SH-SY5Y (cell line): Measurements from ENCODE around the gene LYPLAL1.

Source experiments
- GATA2 ChIP-seq: IDR thresholded peaks from 2 replicates; pipeline ENCODE4 v1.6.1; 2011; ENCODE audit warnings: mild to moderate bottlenecking, low read depth, low read length
- GATA3 ChIP-seq: IDR thresholded peaks from 2 replicates; pipeline ENCODE4 v1.6.1; 2011; ENCODE audit warnings: low read depth, mild to moderate bottlenecking, low read length, moderate library complexity

The LYPLAL1 gene

DNA sequence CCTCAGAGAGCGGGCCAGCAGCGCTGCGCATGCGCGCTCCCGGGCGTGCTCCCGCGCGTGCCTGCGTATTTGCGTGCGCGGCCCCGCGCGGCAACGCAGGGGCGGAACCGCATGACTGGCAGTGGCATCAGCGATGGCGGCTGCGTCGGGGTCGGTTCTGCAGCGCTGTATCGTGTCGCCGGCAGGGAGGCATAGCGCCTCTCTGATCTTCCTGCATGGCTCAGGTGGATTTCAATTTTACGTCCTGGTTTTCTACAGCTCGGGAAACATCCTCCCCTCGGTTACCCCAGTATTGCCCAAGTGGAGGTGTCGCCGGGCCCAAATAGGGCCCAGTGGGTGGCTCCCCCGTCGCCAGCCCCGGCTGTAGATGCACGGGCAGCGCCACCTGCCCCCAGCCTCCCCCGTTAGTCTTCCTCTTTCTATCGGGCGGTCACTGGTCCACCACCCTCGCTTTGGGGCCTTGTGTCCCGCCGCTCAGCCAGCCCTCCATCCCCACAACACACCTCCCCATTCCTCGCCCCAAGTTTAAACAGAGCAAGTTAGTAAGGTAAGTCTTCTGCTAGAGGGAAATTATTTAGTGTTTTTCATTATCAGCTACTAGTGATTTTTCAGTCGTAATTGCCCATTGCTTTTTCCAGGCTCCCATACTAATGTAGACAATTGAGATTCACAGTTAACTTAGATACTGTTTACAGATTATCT is at the start of gene LYPLAL1:
LYPLAL1 (plus strand) TSS at position 121 of the 702 bp plus-strand sequence; CDS start at position 134, 13 bp downstream.
- TF ChIP-seq GATA3 (no peak), GATA2 (peak; percentile 10; the same call in 1 of the 2 replicates)

DNA sequence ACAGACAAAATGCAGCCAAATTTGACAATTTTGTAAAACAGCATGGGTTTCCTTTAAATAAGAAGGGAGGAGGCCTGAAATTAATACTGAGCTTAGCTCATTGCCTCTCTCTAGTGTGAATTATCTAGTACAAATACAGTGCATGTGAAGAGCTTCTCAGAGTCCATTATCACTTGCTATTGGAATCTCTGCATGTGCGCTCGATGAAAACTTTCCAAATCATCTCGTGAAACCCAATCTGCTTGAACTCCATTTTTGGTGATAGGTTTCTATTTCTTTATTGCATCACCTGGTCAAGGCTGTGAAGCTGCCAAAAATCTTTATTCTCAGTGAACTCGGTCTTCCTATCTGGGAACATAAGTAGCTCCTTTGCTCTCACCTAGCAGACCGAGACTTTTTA is 49.5 kb upstream of the LYPLAL1 start:
- no peak for TF ChIP-seq GATA3
- no peak for TF ChIP-seq GATA2

DNA sequence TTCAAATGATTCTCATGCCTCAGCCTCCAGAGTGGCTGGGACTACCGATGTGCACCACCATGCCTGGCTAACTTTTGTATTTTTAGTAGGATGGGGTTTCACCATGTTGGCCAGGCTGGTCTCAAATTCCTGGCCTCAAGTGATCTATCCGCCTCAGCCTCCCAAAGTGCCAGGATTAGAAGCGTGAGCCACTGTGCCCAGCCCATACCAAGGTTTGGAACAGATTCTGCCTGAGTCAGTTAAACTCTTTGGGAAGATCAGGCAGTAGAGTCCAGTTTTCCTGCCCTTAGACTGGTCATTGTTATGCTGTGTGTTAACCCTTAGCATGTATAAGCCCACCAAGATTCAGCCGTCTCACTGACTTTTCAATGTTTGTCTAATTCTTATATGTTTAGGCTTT is 48.3 kb upstream of the LYPLAL1 start:
- TF ChIP-seq GATA2 = no peak
- no peak for TF ChIP-seq GATA3

DNA sequence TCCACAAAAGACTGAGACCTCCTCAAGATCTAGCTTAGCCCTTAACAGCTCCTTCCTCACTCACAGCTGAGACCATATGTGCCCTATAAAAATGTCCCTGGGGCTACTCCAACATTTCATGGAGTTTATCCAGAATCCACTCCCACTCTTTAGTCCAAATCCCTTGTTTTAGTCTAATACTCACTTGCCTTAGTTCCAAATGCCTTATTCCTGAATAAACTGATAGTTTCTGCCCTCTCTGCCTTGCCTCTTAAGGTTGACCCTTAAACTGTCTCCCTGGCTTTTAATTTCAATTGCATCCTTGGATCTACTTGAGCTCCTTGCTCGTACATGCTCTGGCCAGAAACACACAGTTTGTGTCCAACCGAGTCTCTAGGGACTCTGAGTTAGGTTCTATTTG is 47.3 kb upstream of the LYPLAL1 start:
- no peak for TF ChIP-seq GATA2

DNA sequence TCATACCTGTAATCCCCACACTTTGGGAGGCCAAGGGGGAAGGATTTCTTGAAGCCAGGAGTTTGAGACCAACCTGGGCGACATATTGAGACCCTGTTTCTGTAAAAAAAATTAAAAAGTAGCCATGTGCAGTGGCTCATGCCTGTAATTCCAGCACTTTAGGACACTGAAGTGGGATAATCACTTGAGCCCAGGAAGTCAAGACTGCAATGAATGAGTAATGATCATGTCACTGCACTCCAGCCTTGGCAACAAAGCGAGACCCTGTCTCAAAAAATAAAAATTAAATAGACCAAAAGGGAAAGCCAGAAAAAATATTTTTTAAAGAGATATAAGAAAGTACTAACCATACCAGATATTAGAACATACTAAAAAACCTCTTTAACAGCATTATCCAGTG is 44.7 kb upstream of the LYPLAL1 start:
- TF ChIP-seq GATA2 (no peak), GATA3 (no peak)

DNA sequence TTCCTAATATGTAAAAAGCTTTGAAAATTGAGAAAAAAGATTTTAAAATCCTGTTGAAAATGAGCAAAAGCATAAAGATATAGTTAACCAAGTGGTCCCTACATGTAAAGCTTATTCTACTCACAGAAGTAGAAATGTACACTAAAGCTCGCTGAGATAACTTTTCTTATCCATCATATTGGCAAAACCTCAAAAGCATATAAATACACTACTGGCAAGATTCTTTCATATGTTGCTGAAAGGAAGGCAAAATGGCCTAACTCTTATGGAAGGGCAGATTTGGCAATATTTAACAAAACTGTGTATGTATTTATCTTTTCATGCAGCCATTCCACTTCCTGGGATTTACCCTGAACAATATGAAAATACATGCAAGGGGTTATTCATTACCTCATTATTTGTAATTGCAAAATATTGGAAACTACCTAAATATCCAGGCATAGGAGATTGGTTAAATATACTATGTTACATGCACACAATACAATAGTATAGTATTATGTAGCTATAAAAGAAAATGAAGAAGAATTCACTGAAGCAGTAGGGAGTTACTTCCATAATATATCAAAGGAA is 43.2 kb upstream of the LYPLAL1 start:
- TF ChIP-seq GATA2 = no peak
- no peak for TF ChIP-seq GATA3

DNA sequence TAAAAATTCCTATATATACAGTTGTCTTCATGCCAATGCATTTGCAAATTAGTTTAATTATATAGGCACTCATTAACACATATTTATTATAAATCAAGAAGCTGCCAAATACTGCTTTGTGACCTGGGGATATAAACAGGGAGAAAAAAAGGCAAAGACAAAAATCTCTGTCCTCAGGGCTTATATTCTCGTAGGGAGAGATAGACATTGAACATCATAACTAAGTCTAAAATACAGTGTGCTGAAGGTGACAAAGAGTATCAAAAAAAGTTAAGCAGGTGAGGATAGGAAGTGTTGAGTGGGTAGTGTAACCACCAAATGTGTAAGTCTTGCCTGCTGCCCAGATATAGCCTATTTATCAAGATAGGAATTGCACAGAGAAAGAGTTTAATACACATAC is 40.7 kb upstream of the LYPLAL1 start:
- TF ChIP-seq GATA2 (no peak), GATA3 (no peak)

DNA sequence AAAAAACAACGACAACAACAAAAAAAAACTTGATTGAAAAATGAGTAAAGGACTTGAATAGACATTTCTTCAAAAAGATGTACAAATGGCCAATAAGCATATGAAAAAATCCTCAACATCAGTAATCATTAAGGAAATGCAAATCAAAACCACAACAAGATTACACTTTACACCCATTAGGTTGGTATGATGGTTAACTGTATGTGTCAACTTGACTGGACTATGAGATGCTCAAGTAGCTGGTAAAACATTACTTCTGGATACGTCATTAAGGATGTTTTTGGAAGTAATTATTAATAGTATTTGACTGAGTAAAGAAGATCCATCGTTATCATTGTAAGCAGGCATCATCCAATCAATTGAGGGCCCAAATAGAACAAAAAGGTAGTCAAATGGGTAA is 34.9 kb upstream of the LYPLAL1 start:
- no peak for TF ChIP-seq GATA3
- TF ChIP-seq GATA2 = no peak

DNA sequence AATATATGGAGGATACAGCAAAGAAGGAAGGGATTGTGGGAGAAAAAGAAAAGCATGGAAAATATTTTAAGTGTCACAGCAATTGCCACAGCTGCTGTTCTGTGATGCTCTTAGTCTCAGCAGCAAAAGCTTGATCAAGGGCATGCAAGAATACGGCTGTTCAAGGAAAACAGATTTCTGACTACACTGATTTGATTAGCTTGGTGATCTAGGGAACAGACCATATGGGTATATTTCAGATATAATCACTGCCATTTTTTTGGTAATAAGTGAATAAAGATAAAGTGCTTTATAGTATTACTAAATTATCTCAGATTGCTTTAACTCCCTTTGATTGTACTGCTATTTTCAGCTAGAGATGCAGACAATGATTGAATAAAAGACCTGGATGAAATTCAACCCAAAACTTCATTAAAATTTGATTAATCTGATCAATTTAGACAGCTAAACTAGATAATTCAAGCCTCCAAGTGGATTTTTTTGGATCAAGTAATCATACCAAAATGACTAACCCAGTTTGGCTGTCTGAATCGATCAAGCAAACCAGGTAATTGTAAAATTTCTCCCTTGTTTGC is 33.3 kb upstream of the LYPLAL1 start:
- TF ChIP-seq GATA2 (peak; percentile 80), GATA3 (peak; percentile 94)

DNA sequence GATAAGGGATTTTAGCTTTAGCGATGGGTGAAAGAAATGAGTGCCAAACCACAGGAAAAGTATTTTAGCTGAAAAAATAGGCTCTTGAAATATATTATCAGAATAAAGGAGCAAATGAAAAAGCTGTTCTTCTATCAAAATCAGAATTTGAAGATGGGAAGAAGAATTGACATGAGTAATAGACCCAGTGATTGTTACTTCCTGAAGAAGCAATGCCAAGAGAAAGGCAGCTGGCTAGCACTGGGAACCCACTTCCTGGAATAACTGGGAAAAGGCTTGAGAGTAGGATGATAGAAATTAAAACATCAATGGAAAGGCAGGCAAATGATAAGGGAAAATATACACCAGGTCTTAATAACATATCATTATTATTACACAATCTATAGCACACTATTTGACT is 29.9 kb upstream of the LYPLAL1 start:
- no peak for TF ChIP-seq GATA3
- no peak for TF ChIP-seq GATA2

DNA sequence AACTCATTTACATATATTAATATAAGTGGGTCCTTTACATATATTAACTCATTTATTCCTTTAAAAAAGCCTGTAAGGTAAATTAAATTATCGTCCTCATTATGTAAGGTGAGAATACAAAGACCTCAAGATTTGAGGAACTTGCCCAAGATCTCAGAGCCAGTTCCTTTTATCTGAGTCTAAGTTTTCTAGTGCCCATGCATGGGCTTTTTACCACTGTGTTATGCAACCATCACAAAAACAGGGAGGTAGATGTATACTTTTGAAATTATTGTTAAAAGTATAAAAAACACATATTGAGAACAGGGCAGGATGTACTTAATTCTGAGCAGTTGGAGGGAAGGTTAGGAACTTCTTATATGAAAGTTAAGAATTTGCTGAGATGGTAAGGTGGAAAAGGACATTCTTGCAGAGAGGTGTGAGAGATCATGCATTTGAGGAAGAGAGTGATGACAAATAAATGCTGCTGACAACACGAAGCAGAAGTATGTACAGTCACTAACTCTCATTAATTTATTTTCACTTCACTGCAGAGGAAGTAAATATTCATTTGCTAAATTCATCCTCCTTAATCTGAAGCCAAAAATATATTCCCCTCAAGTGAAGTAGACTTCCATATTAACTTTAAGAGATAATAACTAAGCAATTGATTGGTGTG is 28.9 kb upstream of the LYPLAL1 start:
- TF ChIP-seq GATA3 = no peak
- TF ChIP-seq GATA2 = no peak

DNA sequence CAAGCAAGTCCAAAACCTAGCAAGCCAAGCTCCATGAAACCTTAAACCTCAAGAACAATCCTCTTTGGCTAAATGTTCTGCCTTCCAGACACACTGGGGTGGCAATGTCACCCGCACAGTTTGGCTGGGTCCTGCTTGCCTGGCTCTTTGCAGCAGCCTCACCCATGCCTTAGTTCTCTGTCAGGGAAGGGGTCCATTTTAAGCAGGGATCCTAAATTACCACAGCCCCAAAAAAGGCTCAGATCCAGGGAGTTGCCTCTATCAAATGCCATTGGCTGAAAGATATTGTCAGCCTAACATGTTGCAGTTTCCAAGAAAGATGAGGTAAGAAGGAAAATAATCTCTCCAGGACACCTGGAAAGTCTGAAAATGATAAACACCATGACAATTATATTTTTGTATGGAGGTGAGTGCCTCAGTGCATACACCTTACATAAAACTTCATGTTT is 26.1 kb upstream of the LYPLAL1 start:
- TF ChIP-seq GATA2 (no peak), GATA3 (no peak)

DNA sequence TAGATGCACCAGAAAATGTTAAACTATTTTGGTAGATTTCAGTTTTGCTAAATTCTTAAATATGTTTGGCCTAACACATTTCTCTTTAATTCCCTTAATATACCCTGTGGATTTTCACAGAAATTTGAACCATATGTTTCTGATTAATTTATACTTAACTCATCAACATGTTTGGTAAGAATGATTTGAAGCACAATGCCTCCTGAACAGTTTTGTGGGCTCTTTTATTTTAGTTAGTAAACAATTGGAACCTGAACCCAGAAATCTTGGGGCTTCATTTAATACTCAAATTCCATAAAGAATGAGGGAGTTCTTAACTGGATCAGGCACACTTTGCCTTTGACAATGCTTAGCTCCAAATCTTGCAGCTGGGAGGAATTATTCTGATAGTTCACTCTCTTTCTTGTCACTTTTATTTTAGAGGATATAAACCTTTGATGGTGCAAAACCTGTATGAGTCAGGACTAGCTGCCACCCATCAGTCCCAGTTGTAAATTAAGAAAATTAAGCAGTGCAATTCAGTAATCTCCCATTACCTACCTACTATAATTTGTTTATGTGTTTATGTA is 24.6 kb upstream of the LYPLAL1 start:
- TF ChIP-seq GATA3 (no peak), GATA2 (no peak)

DNA sequence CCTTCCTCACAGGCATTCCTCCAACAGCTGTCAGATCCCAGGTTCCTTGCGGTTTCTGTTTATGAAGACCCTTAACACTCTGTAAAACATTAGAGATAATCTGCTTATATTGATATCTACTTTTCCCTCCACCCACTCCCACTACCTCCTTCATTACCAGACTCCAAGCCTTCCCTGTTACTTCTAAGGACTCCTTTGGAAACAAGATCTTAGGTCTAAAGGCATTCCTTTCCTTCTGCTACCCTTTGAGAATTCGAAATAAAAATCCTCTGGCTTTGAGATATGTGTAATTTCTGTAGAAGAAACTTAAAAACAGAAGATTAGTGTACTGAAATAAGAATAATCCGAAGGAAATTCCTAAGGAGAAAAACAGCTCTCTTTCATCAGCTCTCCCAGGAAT is 23.7 kb upstream of the LYPLAL1 start:
- TF ChIP-seq GATA2 (no peak), GATA3 (no peak)
